Measurements from ENCODE around the gene ITPK1. TPM values are rescaled to one million over a fixed set of nuclear protein-coding genes. Genes with fewer than 3 reads are reported as not detected.

The ITPK1 gene
- total RNA-seq, 1 experiment from 2014 or later, result 88.6 TPM

- no peaks in the 10 kb centered on the region for H4K20me1 ChIP-seq (ENCODE audit: insufficient read depth)
- no peaks in the 10 kb centered on the region for H3K36me3 ChIP-seq (ENCODE audit: low read depth)
- POLR2A ChIA-PET (ENCODE audit: unreplicated experiment), result interaction anchor here (0.6 kb wide), 1 partner anchor 267 kb away, joined by 12 read pairs; no protein-coding TSS in a partner anchor
- CTCF ChIA-PET, result interaction anchor here (0.7 kb wide), 1 partner anchor 134 kb away, joined by 3 read pairs; no protein-coding TSS in a partner anchor
- peak; percentile 40 to 65 for DNase-seq
- H3K4me1 ChIP-seq (replicated peaks; ENCODE audit: insufficient read depth), result peaks cover 5% of the 10 kb centered on the region; the same call in 1 of the 2 replicates
- no peaks in the 10 kb centered on the region for H3K79me2 ChIP-seq (ENCODE audit: low read depth)
- H3K9me2 ChIP-seq (ENCODE audit: insufficient read depth), result no peaks in the 10 kb centered on the region
- no peak overlapping the region for H3K4me3 ChIP-seq
- intact Hi-C loops (cut with micrococcal nuclease; ENCODE audit: unreplicated experiment), result loop anchor here (1.0 kb wide), 2 partner anchors 187 to 226 kb away; no protein-coding TSS in a partner anchor
- H3K4me2 ChIP-seq, result no peak overlapping the region
- H3K27ac ChIP-seq, result no peak overlapping the region
- no peaks in the 10 kb centered on the region for H3K27me3 ChIP-seq (ENCODE audit: insufficient read depth, low read depth)
- BruUV-seq (replicated peaks), result no TSS peak
- H3F3A ChIP-seq (ENCODE audit: insufficient read depth, low read depth), result peaks cover 4% of the 10 kb centered on the region; the same call in 1 of the 2 replicates
- H3K9me3 ChIP-seq (ENCODE audit: insufficient read depth, low read depth), result no peaks in the 10 kb centered on the region
- TF ChIP-seq EZH2 (IDR thresholded peaks at IDR 0.05; ENCODE audit: low read depth), result no peak
- TF ChIP-seq CTCF (conservative IDR thresholded peaks at IDR 0.05), result peak; percentile 95
- H2AFZ ChIP-seq, result no peak overlapping the region
Observed at GRCh38 chr14:92951912-92952471, 163.7 kb downstream of the ITPK1 start.

- no peaks in the 10 kb centered on the region for H4K20me1 ChIP-seq (ENCODE audit: insufficient read depth)
- no peaks in the 10 kb centered on the region for H3K27me3 ChIP-seq (ENCODE audit: insufficient read depth, low read depth)
- no peak for DNase-seq
- no peak overlapping the region for H3K4me2 ChIP-seq
- H3K36me3 ChIP-seq (ENCODE audit: low read depth), result no peaks in the 10 kb centered on the region; the same call in 1 of the 2 replicates
- peaks cover 11% of the 10 kb centered on the region for H3K4me1 ChIP-seq (replicated peaks; ENCODE audit: insufficient read depth)
- no peaks in the 10 kb centered on the region for H3K9me2 ChIP-seq (ENCODE audit: insufficient read depth)
- H3K9me3 ChIP-seq (ENCODE audit: insufficient read depth, low read depth), result no peaks in the 10 kb centered on the region
- ChIA-PET CTCF (interaction anchor here (0.7 kb wide), 1 partner anchor 208 kb away, joined by 12 read pairs; no protein-coding TSS in a partner anchor), POLR2A (ENCODE audit: unreplicated experiment) (no interaction called here)
- H3K27ac ChIP-seq, result no peak overlapping the region
- H2AFZ ChIP-seq, result no peak overlapping the region
- no TSS peak for BruUV-seq (replicated peaks)
- H3K4me3 ChIP-seq, result no peak overlapping the region
- H3K79me2 ChIP-seq (ENCODE audit: low read depth), result no peaks in the 10 kb centered on the region
- TF ChIP-seq CTCF (conservative IDR thresholded peaks at IDR 0.05), result no peak
- no peak for TF ChIP-seq EZH2 (IDR thresholded peaks at IDR 0.05; ENCODE audit: low read depth)
- H3F3A ChIP-seq (ENCODE audit: insufficient read depth, low read depth), result peaks cover 8% of the 10 kb centered on the region; the same call in 1 of the 2 replicates
- intact Hi-C loops (cut with micrococcal nuclease; ENCODE audit: unreplicated experiment), result no loop called here
Observed at GRCh38 chr14:92951261-92951660, 164.5 kb downstream of the ITPK1 start.

GRCh38 chr14:92950773-92951172 is 165.0 kb downstream of the ITPK1 start:
- CTCF ChIA-PET, result no interaction called here

More at GRCh38 chr14:92950773-92951172, 165.0 kb downstream of the ITPK1 start:
- TF ChIP-seq EZH2 (IDR thresholded peaks at IDR 0.05; ENCODE audit: low read depth) (no peak), CTCF (conservative IDR thresholded peaks at IDR 0.05) (no peak)
- Histone ChIP-seq H3K79me2 (ENCODE audit: low read depth) (no peaks in the 10 kb centered on the region), H3K36me3 (ENCODE audit: low read depth) (no peaks in the 10 kb centered on the region; the same call in 1 of the 2 replicates), H3K4me2 (no peak overlapping the region), H3K27ac (no peak overlapping the region), H3F3A (ENCODE audit: insufficient read depth, low read depth) (peaks cover 8% of the 10 kb centered on the region; the same call in 1 of the 2 replicates), H4K20me1 (ENCODE audit: insufficient read depth) (peaks cover 3% of the 10 kb centered on the region; the same call in 1 of the 2 replicates), H3K4me1 (replicated peaks; ENCODE audit: insufficient read depth) (peaks cover 14% of the 10 kb centered on the region), H3K9me3 (ENCODE audit: insufficient read depth, low read depth) (no peaks in the 10 kb centered on the region), H3K4me3 (no peak overlapping the region), H3K27me3 (ENCODE audit: insufficient read depth, low read depth) (no peaks in the 10 kb centered on the region), H3K9me2 (ENCODE audit: insufficient read depth) (no peaks in the 10 kb centered on the region), H2AFZ (no peak overlapping the region)
- BruUV-seq (replicated peaks), result no TSS peak
- no peak for DNase-seq
- intact Hi-C loops (cut with micrococcal nuclease; ENCODE audit: unreplicated experiment), result no loop called here
- POLR2A ChIA-PET (ENCODE audit: unreplicated experiment), result no interaction called here
